ENCODE measurements around the gene TRMT1.

Gene TRMT1

DNA sequence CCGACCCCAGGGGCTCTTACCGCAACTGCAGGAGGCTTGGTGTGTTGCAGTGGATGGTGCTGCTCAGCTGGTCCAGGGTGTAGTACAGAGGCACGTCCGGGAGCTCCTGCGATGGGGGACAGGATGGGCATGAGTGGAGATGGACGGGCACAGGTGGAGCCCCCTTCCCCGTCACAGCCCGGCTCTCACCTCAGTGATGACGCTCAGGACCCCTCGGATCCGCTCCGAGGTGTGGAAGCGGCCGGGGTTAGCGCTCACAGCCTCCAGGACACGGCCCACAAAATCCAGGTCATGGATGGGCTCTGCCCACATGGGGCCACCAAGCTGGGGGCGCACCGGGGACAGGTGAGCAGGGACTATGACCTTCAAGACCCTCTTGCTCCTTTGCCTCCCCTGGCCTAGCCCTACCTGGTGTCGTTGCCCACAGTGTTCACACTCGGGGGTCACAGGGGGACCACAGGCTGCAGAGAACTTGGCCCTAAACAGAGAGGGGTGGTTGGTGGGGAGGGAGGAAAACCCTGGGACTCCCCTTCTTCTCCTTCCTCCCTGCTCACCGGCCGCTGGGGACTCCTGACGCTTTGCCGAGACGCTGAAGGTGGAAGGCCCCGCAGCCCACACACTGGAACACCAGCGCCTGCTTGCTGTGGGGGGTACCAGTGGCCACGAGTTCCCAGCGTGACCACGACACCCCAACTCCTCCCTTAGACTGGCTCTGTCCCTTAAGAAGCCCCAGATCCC lies 7.0 kb downstream of the TRMT1 start:
- no peaks in the 10 kb centered on the region for H3K9me3 ChIP-seq (ENCODE audit: severe bottlenecking)
- no peak overlapping the region for H3K4me3 ChIP-seq (ENCODE audit: low read depth, low read length)
- no peak overlapping the region for H3K27ac ChIP-seq
- DNase-seq: no peak
- H3K27me3 ChIP-seq (ENCODE audit: insufficient read depth, low read depth, severe bottlenecking): no peaks in the 10 kb centered on the region
- H3K36me3 ChIP-seq: peaks cover 37% of the 10 kb centered on the region
- TF ChIP-seq, protein P1, sequence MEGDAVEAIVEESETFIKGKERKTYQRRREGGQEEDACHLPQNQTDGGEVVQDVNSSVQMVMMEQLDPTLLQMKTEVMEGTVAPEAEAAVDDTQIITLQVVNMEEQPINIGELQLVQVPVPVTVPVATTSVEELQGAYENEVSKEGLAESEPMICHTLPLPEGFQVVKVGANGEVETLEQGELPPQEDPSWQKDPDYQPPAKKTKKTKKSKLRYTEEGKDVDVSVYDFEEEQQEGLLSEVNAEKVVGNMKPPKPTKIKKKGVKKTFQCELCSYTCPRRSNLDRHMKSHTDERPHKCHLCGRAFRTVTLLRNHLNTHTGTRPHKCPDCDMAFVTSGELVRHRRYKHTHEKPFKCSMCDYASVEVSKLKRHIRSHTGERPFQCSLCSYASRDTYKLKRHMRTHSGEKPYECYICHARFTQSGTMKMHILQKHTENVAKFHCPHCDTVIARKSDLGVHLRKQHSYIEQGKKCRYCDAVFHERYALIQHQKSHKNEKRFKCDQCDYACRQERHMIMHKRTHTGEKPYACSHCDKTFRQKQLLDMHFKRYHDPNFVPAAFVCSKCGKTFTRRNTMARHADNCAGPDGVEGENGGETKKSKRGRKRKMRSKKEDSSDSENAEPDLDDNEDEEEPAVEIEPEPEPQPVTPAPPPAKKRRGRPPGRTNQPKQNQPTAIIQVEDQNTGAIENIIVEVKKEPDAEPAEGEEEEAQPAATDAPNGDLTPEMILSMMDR (IDR thresholded peaks at IDR 0.05; ENCODE audit: low read depth, low read length): no peak

DNA sequence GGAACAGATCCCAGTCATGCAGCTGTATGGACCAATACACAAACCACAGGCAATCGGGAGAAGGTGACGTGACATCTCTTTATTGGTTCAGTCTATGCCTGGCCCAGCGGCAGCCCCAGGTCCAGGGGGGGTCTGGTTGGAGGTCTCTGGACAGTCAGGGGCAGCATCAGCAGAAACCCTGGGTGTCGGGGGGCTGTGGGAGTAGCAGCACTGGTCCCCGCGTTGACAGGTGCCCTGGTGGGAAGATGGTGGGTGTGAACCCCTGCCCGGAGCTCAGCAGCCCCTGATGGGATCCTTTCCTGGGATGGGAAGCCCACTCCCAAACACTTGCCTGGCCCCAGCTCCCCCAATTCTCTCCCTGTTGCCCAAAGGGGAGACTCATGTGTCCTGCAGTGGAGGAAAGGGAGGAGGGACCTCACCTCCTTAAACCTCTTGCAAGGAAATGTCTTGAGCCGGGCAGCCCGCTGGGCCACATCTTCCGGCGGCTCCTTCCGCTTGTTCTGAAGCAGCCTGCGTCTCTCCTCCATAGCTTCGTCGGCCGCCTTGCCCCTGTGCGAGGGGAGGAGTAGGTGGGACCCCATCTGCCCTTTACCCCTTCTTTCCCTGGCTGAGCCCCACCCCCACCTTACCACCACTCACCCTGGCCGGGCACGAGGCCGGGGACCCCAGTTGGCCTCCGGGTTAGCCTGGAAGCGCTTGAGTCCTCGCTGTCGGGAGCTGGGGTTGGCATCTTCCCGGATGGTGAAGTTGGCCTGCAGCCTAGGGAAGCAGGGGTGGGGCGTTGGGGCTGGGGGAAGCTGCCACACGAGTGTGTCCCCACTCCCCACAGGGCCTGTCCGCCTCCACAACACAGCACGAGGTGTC lies 11.5 kb downstream of the TRMT1 start:
- TF ChIP-seq, protein P1 (IDR thresholded peaks at IDR 0.05; ENCODE audit: low read depth, low read length): no peak
- H3K27me3 ChIP-seq (ENCODE audit: insufficient read depth, low read depth, severe bottlenecking): no peaks in the 10 kb centered on the region
- peaks cover 6% of the 10 kb centered on the region for H3K36me3 ChIP-seq
- no peak overlapping the region for H3K27ac ChIP-seq
- H3K9me3 ChIP-seq (ENCODE audit: severe bottlenecking): no peaks in the 10 kb centered on the region
- no peak for DNase-seq
- H3K4me3 ChIP-seq (ENCODE audit: low read depth, low read length): no peak overlapping the region

- H3K27ac ChIP-seq: no peak overlapping the region
- peak; percentile 56 for DNase-seq
- TF ChIP-seq, protein P1 (IDR thresholded peaks at IDR 0.05; ENCODE audit: low read depth, low read length): peak; percentile 98
- no peaks in the 10 kb centered on the region for H3K9me3 ChIP-seq (ENCODE audit: severe bottlenecking)
- no peak overlapping the region for H3K4me3 ChIP-seq (ENCODE audit: low read depth, low read length)
- H3K27me3 ChIP-seq (ENCODE audit: insufficient read depth, low read depth, severe bottlenecking): no peaks in the 10 kb centered on the region
- H3K36me3 ChIP-seq: peaks cover 6% of the 10 kb centered on the region
Measured at GRCh38 chr19:13104360-13104847, 12.1 kb downstream of the TRMT1 start.

GRCh38 chr19:13103581-13104359 lies 12.8 kb downstream of the TRMT1 start:
- no peak overlapping the region for H3K27ac ChIP-seq
- no peak overlapping the region for H3K4me3 ChIP-seq (ENCODE audit: low read depth, low read length)
- DNase-seq: no peak
- H3K27me3 ChIP-seq (ENCODE audit: insufficient read depth, low read depth, severe bottlenecking): no peaks in the 10 kb centered on the region
- no peaks in the 10 kb centered on the region for H3K9me3 ChIP-seq (ENCODE audit: severe bottlenecking)
- TF ChIP-seq, protein P1 (IDR thresholded peaks at IDR 0.05; ENCODE audit: low read depth, low read length): no peak
- peaks cover 6% of the 10 kb centered on the region for H3K36me3 ChIP-seq

DNA sequence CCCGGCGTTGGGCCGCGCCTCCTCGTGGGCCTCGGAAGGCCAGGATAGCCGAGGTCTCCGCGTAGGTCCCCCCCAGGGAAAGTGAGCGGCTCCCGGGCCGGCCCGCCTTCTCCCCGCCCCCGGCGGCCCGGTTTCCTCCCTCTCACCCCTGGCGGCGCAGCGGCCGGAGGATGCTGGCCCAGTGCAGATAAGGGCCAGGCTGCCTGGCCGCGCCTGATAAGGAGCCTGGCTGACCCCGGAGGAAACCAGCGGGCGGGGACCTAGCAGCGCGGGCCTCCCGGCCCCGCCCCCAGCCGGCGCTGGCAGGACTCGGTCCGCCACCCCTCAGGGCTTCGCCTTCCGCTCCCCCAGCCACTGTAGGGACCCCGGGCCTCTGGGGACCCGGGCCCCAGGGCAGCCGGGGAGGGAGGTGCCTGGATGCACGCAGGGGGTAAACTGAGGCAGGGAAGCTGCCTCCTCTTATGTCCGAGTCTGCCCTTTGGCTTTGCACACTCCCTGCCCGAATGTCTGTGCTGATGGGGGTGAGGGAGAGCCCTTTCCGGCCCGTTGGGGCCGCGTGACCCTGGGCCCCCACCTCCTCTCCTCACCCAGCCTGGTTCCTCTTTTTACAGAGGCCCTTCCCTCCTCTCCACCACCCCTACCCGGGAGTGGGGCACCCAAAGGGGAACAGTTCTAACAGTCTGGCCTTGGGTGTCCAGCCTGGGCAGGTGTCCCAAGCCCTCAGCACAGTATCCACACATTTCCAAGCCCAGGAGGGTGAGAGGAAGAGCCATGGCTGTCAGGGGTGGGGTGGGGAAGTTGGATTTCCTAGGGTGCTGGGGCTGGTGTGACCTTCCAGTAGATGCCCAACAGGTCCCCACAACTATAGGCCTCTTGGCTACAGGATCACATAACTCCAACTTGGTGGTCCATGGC lies 13.6 kb downstream of the TRMT1 start, which contains the start of gene LYL1:
TSS of gene LYL1 (minus strand) at position 193 of the 915 bp plus-strand sequence. CDS start 1,687 bp downstream, outside the sequence.
- H3K27me3 ChIP-seq (ENCODE audit: insufficient read depth, low read depth, severe bottlenecking): no peaks in the 10 kb centered on the region
- no peaks in the 10 kb centered on the region for H3K9me3 ChIP-seq (ENCODE audit: severe bottlenecking)
- H3K4me3 ChIP-seq (ENCODE audit: low read depth, low read length): no peak within 1 kb of the TSS
- H3K27ac ChIP-seq: no peak within 1 kb of the TSS
- peaks cover 6% of the 10 kb centered on the region for H3K36me3 ChIP-seq
- no peak for DNase-seq
- TF ChIP-seq, protein P1 (IDR thresholded peaks at IDR 0.05; ENCODE audit: low read depth, low read length): no peak
